Osteoblast (primary cell): ENCODE data around the gene SPATS2L. TPM values are rescaled to one million over a fixed set of nuclear protein-coding genes. Genes with fewer than 3 reads are reported as not detected.

Source experiments
- DNase-seq: peaks from one replicate; pipeline ENCODE4 v3.0.0; 2011; ENCODE audit warnings: low spot score, mixed read lengths; ENCODE audit not compliant: insufficient read length; ENCODE audit errors: missing footprints
- H2AFZ ChIP-seq: 2 replicates; pipeline ENCODE4 v1.6.0; 2011; ENCODE audit warnings: mild to moderate bottlenecking, low read length
- H3K27ac ChIP-seq: 2 replicates; pipeline ENCODE4 v1.5.1; 2011; ENCODE audit warnings: mild to moderate bottlenecking, low read depth, low read length, moderate library complexity
- H3K27me3 ChIP-seq: 2 replicates; pipeline ENCODE4 v1.6.0; 2012; ENCODE audit warnings: mild to moderate bottlenecking, control low read depth, inconsistent platforms, low read length, moderate library complexity; ENCODE audit not compliant: insufficient read depth
- H3K36me3 ChIP-seq: 2 replicates; pipeline ENCODE4 v1.5.1; 2011; ENCODE audit warnings: mild to moderate bottlenecking, low read length, control low read depth, moderate library complexity; ENCODE audit not compliant: insufficient read depth
- H3K4me1 ChIP-seq: 2 replicates; pipeline ENCODE4 v1.5.1; 2011; ENCODE audit warnings: mild to moderate bottlenecking, low read length, control low read depth, moderate library complexity; ENCODE audit not compliant: insufficient read depth
- H3K4me2 ChIP-seq: 2 replicates; pipeline ENCODE4 v1.6.0; 2011; ENCODE audit warnings: mild to moderate bottlenecking, low read length; ENCODE audit not compliant: insufficient read depth
- H3K4me3 ChIP-seq: fragments of 200-600 bp; sonication (generic); 3 replicates; pipeline ENCODE4 v1.5.1; 2012; ENCODE audit warnings: mild to moderate bottlenecking, low read length, inconsistent platforms; ENCODE audit not compliant: insufficient read depth
- H3K79me2 ChIP-seq: 2 replicates; pipeline ENCODE4 v1.6.0; 2012; ENCODE audit warnings: mild to moderate bottlenecking, low read length, control low read depth, inconsistent platforms; ENCODE audit not compliant: insufficient read depth
- H3K9me3 ChIP-seq: 2 replicates; pipeline ENCODE4 v1.5.1; 2011; ENCODE audit warnings: low read depth, low read length, control low read depth
- H4K20me1 ChIP-seq: 2 replicates; pipeline ENCODE4 v1.6.0; 2012; ENCODE audit warnings: mild to moderate bottlenecking, low read length, control low read depth; ENCODE audit not compliant: insufficient read depth
- total RNA-seq: library from RNA; depleted of rRNA; stranded (reverse); fragments of >200 nt; gene quantifications from 2 replicates; pipeline ENCODE4 v1.2.3, GENCODE V29; 2012
- TF ChIP-seq, protein P1 (sequence below): IDR thresholded peaks from 2 replicates; pipeline ENCODE4 v1.5.1; 2011; ENCODE audit warnings: mild to moderate bottlenecking, low read depth, low read length, moderate library complexity; ENCODE audit errors: extremely low read depth

SPATS2L gene
- total RNA-seq, 1 donor = 74.6 TPM

DNA sequence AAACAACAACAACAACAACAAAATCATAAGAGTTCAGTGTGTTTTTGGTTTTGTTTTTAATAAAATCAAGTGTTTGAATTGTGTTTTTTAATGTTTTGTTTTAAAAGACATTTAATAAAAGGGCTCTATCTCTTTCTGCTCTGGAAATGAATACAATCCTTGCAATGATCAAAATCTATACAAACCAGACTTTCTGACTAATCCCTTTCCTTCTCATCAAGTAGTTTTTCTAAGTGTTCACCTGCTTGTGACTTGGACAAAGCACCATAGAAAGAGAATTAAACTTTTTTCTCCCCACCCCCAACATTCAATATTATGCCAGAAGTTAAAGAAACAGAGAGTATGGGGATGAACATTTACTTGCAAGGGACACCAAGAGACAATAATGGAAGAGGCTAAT is 142.0 kb downstream of the SPATS2L start:
- Histone ChIP-seq H3K27me3 (no peaks in the 10 kb centered on the region), H3K4me1 (no peaks in the 10 kb centered on the region), H3K4me2 (no peak overlapping the region), H3K9me3 (no peaks in the 10 kb centered on the region), H3K79me2 (no peaks in the 10 kb centered on the region), H3K36me3 (peaks cover 17% of the 10 kb centered on the region), H2AFZ (no peak overlapping the region), H3K4me3 (no peak overlapping the region), H3K27ac (no peak overlapping the region), H4K20me1 (no peaks in the 10 kb centered on the region)
- no peak for DNase-seq
- TF ChIP-seq, protein P1, sequence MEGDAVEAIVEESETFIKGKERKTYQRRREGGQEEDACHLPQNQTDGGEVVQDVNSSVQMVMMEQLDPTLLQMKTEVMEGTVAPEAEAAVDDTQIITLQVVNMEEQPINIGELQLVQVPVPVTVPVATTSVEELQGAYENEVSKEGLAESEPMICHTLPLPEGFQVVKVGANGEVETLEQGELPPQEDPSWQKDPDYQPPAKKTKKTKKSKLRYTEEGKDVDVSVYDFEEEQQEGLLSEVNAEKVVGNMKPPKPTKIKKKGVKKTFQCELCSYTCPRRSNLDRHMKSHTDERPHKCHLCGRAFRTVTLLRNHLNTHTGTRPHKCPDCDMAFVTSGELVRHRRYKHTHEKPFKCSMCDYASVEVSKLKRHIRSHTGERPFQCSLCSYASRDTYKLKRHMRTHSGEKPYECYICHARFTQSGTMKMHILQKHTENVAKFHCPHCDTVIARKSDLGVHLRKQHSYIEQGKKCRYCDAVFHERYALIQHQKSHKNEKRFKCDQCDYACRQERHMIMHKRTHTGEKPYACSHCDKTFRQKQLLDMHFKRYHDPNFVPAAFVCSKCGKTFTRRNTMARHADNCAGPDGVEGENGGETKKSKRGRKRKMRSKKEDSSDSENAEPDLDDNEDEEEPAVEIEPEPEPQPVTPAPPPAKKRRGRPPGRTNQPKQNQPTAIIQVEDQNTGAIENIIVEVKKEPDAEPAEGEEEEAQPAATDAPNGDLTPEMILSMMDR = no peak

DNA sequence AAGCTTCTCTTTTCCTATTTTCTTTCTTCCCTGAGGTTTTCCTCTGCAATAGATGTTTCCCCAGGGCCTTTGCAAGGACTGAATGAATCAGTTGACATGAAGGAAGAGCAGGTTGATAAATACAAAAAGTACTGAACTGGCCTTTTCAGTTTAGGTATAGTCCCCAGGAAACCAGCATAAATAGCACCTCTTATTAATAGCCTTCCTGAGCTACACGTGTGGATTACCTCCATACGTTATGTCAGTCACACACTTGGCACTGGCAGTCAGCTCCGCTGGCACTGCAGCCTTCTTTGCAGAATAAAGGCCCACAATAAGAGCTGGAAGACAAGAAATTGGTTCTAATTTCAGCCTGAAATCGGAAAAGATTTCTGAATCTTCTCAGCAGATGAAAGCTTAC is 142.7 kb downstream of the SPATS2L start:
- peaks cover 10% of the 10 kb centered on the region for H3K36me3 ChIP-seq
- TF ChIP-seq, protein P1 = no peak
- H2AFZ ChIP-seq = no peak overlapping the region
- no peak overlapping the region for H3K4me3 ChIP-seq
- H3K27ac ChIP-seq = no peak overlapping the region
- H3K79me2 ChIP-seq = no peaks in the 10 kb centered on the region
- H3K27me3 ChIP-seq = no peaks in the 10 kb centered on the region
- no peaks in the 10 kb centered on the region for H4K20me1 ChIP-seq
- H3K4me2 ChIP-seq = no peak overlapping the region
- no peaks in the 10 kb centered on the region for H3K9me3 ChIP-seq
- no peaks in the 10 kb centered on the region for H3K4me1 ChIP-seq
- no peak for DNase-seq

DNA sequence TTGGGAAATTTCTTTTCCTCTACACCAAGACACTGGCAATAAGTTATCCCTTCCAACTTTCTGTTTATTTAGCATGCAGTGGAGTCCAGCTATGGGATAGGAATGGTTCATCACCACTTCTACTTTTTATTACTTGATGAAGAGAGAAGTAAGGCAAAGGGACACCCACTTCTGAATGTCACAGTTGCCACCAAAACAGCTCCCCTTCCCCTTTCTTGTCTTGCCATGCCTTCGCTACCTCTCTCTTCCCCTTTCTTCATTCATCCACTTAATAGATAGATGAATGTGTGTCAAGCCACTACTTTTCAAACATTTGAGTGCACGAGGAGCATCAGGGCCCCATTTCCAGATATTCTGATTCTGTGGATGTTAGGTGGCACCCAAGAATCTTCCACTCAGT is 143.8 kb downstream of the SPATS2L start:
- H3K27ac ChIP-seq = no peak overlapping the region
- H3K4me2 ChIP-seq = no peak overlapping the region
- DNase-seq = no peak
- H2AFZ ChIP-seq = no peak overlapping the region
- H4K20me1 ChIP-seq = no peaks in the 10 kb centered on the region
- peaks cover 6% of the 10 kb centered on the region for H3K36me3 ChIP-seq
- TF ChIP-seq, protein P1 = no peak
- H3K4me1 ChIP-seq = peaks cover 9% of the 10 kb centered on the region
- no peaks in the 10 kb centered on the region for H3K79me2 ChIP-seq
- no peaks in the 10 kb centered on the region for H3K27me3 ChIP-seq
- H3K9me3 ChIP-seq = no peaks in the 10 kb centered on the region
- H3K4me3 ChIP-seq = no peak overlapping the region

DNA sequence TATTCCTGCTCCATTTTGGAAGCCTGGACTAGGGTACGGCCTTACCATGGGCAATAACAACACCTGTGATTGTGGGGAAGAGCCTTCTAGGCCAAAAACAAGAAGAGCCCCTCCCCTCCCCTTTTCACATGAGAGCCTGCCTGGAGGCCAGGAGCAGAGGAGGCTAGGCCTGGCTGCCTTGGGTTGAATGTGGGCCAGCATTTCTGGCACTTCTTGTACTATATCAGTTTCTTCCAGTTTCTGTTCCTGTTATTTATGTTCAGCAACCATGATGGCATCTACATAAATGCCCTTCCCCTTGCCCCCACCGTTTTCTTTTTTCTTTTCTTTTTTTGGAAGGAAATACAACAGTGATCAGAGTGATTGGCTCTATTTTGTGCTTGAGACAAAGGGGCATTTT is 145.0 kb downstream of the SPATS2L start:
- H3K4me3 ChIP-seq = no peak overlapping the region
- H3K9me3 ChIP-seq = no peaks in the 10 kb centered on the region
- no peak overlapping the region for H3K4me2 ChIP-seq
- H3K79me2 ChIP-seq = no peaks in the 10 kb centered on the region
- TF ChIP-seq, protein P1 = no peak
- peaks cover 6% of the 10 kb centered on the region for H3K36me3 ChIP-seq
- no peak for DNase-seq
- no peaks in the 10 kb centered on the region for H4K20me1 ChIP-seq
- no peak overlapping the region for H3K27ac ChIP-seq
- H2AFZ ChIP-seq = no peak overlapping the region
- peaks cover 18% of the 10 kb centered on the region for H3K4me1 ChIP-seq
- H3K27me3 ChIP-seq = no peaks in the 10 kb centered on the region
